ENCODE results near the gene ZNHIT6. TPM values are rescaled to one million over a fixed set of nuclear protein-coding genes. Genes with fewer than 3 reads are reported as not detected.

ZNHIT6 gene
- total and polyA plus RNA-seq, 2 donors (not counting 3 experiments of a cell fraction or from before 2014, with no cell fraction given): 7.3 to 18.8 TPM

DNA sequence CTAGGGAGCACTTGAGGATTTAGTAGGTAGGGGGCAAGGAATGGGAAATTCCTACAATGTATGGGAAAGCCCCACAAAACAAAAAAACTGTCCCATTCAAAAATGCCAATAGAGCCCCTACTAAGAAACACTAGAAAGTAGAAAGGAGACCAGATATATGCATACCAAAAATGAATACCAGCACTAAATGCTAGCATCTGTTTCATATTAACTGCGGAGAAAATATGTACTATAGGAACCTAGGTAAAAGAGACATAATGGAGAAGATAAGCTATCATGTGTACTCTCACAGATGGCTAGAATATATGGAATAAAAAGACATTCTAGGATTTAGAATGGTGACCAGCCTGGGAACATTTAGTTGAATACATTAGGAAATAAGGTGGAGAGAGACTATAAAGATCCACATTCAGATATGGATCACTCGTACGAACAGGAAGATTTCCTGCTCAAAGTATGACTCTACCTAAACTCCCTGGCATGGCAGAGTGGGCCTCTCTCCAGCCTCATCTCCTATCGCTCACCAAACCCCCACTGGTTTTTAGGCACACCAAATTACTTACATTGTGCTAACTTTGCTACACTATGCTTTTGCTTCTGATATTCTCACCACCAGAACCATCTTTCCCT lies 18.3 kb downstream of the ZNHIT6 start:
- Histone ChIP-seq H3K4me2 (ENCODE audit: insufficient read depth, low read length) (peak overlapping the region; percentile 48), H3K79me2 (ENCODE audit: control insufficient read depth, insufficient read depth, low read length) (peaks cover 24% of the 10 kb centered on the region), H3K9ac (replicated peaks; ENCODE audit: extremely low read depth, insufficient read depth, low read length) (no peak overlapping the region), H3K36me3 (ENCODE audit: control insufficient read depth in 2 of 2, extremely low read depth in 1 of 2, insufficient read depth in 2 of 2, low read length in 2 of 2) (peaks cover 0 to 2% of the 10 kb centered on the region in 2 experiments), H3K9me1 (replicated peaks; ENCODE audit: control insufficient read depth, extremely low read depth, insufficient read depth, low read length) (peaks cover 4% of the 10 kb centered on the region), H3K4me3 (replicated peaks in 1 of 3; ENCODE audit: insufficient read depth in 1 of 3, low read depth in 1 of 3, low read length in 3 of 3) (no peak overlapping the region), H3K9me3 (replicated peaks; ENCODE audit: control insufficient read depth, insufficient read depth, low read length) (no peaks in the 10 kb centered on the region), H4K20me1 (replicated peaks; ENCODE audit: control insufficient read depth, extremely low read depth, insufficient read depth, low read length) (no peaks in the 10 kb centered on the region), H3K27me3 (ENCODE audit: control insufficient read depth in 2 of 2, insufficient read depth in 2 of 2, low read length in 2 of 2) (no peaks in the 10 kb centered on the region), H3K4me1 (ENCODE audit: control insufficient read depth, extremely low read depth, insufficient read depth, low read length) (peaks cover 7% of the 10 kb centered on the region), H3K27ac (ENCODE audit: insufficient read depth, low read depth, low read length) (no peak overlapping the region), H2AFZ (ENCODE audit: low read depth, low read length) (no peak overlapping the region)
- FAIRE-seq: no peak
- DNase-seq (ENCODE audit: low read depth, low spot score): no peak
- dilution Hi-C loops (cut with MboI; ENCODE audit: extremely low pct_ligation_motif_present, low sequenced_read_pairs): loop anchor here (25.0 kb wide), 1 partner anchor 378 kb away; no protein-coding TSS in a partner anchor
- TF ChIP-seq EZH2 (IDR thresholded peaks at IDR 0.05; ENCODE audit: borderline replicate concordance, low read depth, low read length, severe bottlenecking) (no peak), MYC (IDR thresholded peaks at IDR 0.05; ENCODE audit: low read depth, low read length) (no peak), FOS (IDR thresholded peaks at IDR 0.05; ENCODE audit: borderline replicate concordance, insufficient read depth, low read length) (no peak)
- no TSS peak for BruUV-seq (replicated peaks)
- ChIA-PET CTCF (interaction anchor here (0.9 to 5.5 kb wide), 3 partner anchors 77 to 381 kb away, joined by 3 to 191 read pairs (median 78); no protein-coding TSS in a partner anchor), POLR2A (no interaction called here)
- intact Hi-C loops (cut with micrococcal nuclease): loop anchor here (5.0 to 10.0 kb wide), 4 partner anchors 228 to 583 kb away; no protein-coding TSS in a partner anchor

GRCh38 chr1:85683292-85684025 lies 24.8 kb downstream of the ZNHIT6 start:
- dilution Hi-C loops (cut with MboI; ENCODE audit: extremely low pct_ligation_motif_present, low sequenced_read_pairs) (loop anchor here (25.0 kb wide), 1 partner anchor 371 kb away; no protein-coding TSS in a partner anchor), intact Hi-C loops (cut with micrococcal nuclease) (no loop called here)
- Histone ChIP-seq H2AFZ (ENCODE audit: low read depth, low read length) (no peak overlapping the region), H4K20me1 (replicated peaks; ENCODE audit: control insufficient read depth, extremely low read depth, insufficient read depth, low read length) (no peaks in the 10 kb centered on the region), H3K79me2 (ENCODE audit: control insufficient read depth, insufficient read depth, low read length) (peaks cover 6% of the 10 kb centered on the region), H3K27ac (ENCODE audit: insufficient read depth, low read depth, low read length) (no peak overlapping the region), H3K27me3 (ENCODE audit: control insufficient read depth in 2 of 2, insufficient read depth in 2 of 2, low read length in 2 of 2) (no peaks in the 10 kb centered on the region), H3K9me3 (replicated peaks; ENCODE audit: control insufficient read depth, insufficient read depth, low read length) (no peaks in the 10 kb centered on the region), H3K9me1 (replicated peaks; ENCODE audit: control insufficient read depth, extremely low read depth, insufficient read depth, low read length) (no peaks in the 10 kb centered on the region), H3K4me1 (ENCODE audit: control insufficient read depth, extremely low read depth, insufficient read depth, low read length) (no peaks in the 10 kb centered on the region), H3K4me3 (replicated peaks in 1 of 3; ENCODE audit: insufficient read depth in 1 of 3, low read depth in 1 of 3, low read length in 3 of 3) (no peak overlapping the region), H3K9ac (replicated peaks; ENCODE audit: extremely low read depth, insufficient read depth, low read length) (no peak overlapping the region), H3K36me3 (ENCODE audit: control insufficient read depth in 2 of 2, extremely low read depth in 1 of 2, insufficient read depth in 2 of 2, low read length in 2 of 2) (peaks cover 2% of the 10 kb centered on the region in 2 experiments), H3K4me2 (ENCODE audit: insufficient read depth, low read length) (no peak overlapping the region)
- FAIRE-seq: no peak
- ChIA-PET CTCF (interaction anchor here (0.7 to 1.5 kb wide), 4 partner anchors 9 to 243 kb away, joined by 3 to 6 read pairs (median 4); no protein-coding TSS in a partner anchor), POLR2A (no interaction called here)
- TF ChIP-seq GATA2 (IDR thresholded peaks at IDR 0.05; ENCODE audit: insufficient read depth, insufficient read length, low read depth, low read length) (no peak), CTCF (IDR thresholded peaks at IDR 0.05; ENCODE audit: extremely low read depth in 1 of 2, insufficient read depth in 1 of 2, low read depth in 1 of 2, low read length in 2 of 2) (no peak), MAX (IDR thresholded peaks at IDR 0.05; ENCODE audit: insufficient read depth, insufficient read length) (no peak), POLR2A (IDR thresholded peaks at IDR 0.05; ENCODE audit: low read depth, low read length) (no peak), EZH2 (IDR thresholded peaks at IDR 0.05; ENCODE audit: borderline replicate concordance, low read depth, low read length, severe bottlenecking) (no peak), FOS (IDR thresholded peaks at IDR 0.05; ENCODE audit: borderline replicate concordance, insufficient read depth, low read length) (no peak), POLR2AphosphoS5 (IDR thresholded peaks at IDR 0.05; ENCODE audit: insufficient read depth, low read depth, low read length) (no peak), MYC (IDR thresholded peaks at IDR 0.05; ENCODE audit: low read depth, low read length) (no peak)
- no TSS peak for BruUV-seq (replicated peaks)
- DNase-seq (ENCODE audit: low read depth, low spot score): no peak
